ENCODE measurements around the gene ZBTB11. TPM values are rescaled to one million over a fixed set of nuclear protein-coding genes. Genes with fewer than 3 reads are reported as not detected.

The ZBTB11 gene
- total and polyA plus RNA-seq, 2 of the 13 experiments (the other 11 are each of a cell fraction or from before 2014, with no cell fraction given) = 5.9 to 18.1 TPM

- TF ChIP-seq ARID4A (CRISPR knock-in tag; IDR thresholded peaks at IDR 0.05; ENCODE audit: borderline replicate concordance) (peak; percentile 55; the same call in 1 of the 2 replicates), RXRB (CRISPR knock-in tag; IDR thresholded peaks at IDR 0.05; ENCODE audit: borderline replicate concordance) (no peak), ZNF3 (CRISPR knock-in tag; IDR thresholded peaks at IDR 0.05) (no peak), MBNL3 (CRISPR knock-in tag; conservative IDR thresholded peaks at IDR 0.05) (no peak), AFF4 (CRISPR knock-in tag; IDR thresholded peaks at IDR 0.05) (no peak), NFRKB (IDR thresholded peaks at IDR 0.05) (no peak), CBX1 (IDR thresholded peaks at IDR 0.05; ENCODE audit: low read depth) (no peak), PLRG1 (conservative IDR thresholded peaks at IDR 0.05) (no peak), ZNF800 (CRISPR knock-in tag; IDR thresholded peaks at IDR 0.05) (no peak), ARID2 (CRISPR knock-in tag; IDR thresholded peaks at IDR 0.05; ENCODE audit: borderline replicate concordance) (no peak), STAT5B (CRISPR knock-in tag; IDR thresholded peaks at IDR 0.05) (no peak), POGK (CRISPR knock-in tag; conservative IDR thresholded peaks at IDR 0.05) (no peak), DMTF1 (CRISPR knock-in tag; IDR thresholded peaks at IDR 0.05) (no peak), PCBP1 (IDR thresholded peaks at IDR 0.05; ENCODE audit: borderline replicate concordance, low read depth, low read length) (no peak)
Observed at GRCh38 chr3:101724329-101725193, 47.6 kb upstream of the ZBTB11 start, which contains the start of gene CEP97 (continued).

All from HepG2 (cell line).